Stimulated activated CD4-positive, alpha-beta T cell treated with anti-CD3 and anti-CD28 coated beads, Interleukin-2, amount 100 ng/mL, for 4 hours (primary cell): Measurements from ENCODE around the gene CDS2.
A peak's percentile ranks its signal among the peaks of the same experiment; 100 is the strongest.

Experiments
- DNase-seq: peaks from one replicate; pipeline ENCODE4 v3.0.0-alpha.2; 2020; ENCODE audit warnings: low read depth

The CDS2 gene

DNA sequence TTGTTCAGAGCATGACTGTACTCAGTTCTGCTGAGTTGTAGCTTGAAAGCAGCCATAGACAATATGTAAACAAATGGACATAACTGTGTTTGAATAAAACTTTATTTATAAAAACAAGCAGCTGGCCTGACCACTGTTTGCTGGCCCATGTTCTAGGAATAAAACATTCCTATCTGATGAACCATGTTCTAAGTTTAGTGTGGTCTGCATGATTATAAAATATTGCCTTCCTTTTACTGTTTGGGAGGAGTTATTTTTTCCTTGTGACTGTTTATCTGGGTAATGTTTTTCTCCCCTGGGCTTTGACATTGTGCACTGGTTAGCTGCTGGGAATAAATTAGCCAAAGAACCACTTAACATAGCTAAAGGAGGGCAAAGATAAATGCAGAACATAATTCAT lies 55.1 kb downstream of the CDS2 start:
- DNase-seq: no peak

DNA sequence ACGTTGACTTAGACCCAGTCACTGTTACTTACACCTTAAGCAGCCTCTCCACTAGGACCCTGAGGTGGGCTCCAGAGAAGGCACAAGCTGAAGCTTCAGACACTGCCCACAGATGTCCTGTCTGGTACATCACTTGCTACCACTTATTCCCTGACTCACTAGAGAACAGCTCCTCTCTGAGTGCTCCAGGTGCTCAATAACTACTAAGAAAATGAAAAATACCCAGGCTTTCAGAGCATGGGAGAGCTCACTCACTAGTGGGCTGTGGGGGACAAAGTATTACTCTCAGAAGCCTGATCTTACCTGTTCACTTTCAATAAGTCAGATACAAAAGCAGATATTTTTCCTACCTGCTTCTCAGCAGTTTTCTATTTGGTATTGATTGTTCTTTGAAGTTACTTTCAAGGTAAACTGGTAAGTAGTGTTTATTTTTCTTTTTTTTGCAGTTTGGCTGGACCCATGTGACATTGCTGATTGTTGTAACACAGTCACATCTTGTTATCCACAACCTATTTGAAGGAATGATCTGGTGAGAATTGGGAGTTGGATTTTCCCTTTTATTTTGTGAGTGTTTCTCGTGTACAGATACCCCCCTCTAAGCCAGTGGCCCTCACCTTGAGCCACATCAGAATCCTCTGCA lies 55.9 kb downstream of the CDS2 start:
- no peak for DNase-seq

DNA sequence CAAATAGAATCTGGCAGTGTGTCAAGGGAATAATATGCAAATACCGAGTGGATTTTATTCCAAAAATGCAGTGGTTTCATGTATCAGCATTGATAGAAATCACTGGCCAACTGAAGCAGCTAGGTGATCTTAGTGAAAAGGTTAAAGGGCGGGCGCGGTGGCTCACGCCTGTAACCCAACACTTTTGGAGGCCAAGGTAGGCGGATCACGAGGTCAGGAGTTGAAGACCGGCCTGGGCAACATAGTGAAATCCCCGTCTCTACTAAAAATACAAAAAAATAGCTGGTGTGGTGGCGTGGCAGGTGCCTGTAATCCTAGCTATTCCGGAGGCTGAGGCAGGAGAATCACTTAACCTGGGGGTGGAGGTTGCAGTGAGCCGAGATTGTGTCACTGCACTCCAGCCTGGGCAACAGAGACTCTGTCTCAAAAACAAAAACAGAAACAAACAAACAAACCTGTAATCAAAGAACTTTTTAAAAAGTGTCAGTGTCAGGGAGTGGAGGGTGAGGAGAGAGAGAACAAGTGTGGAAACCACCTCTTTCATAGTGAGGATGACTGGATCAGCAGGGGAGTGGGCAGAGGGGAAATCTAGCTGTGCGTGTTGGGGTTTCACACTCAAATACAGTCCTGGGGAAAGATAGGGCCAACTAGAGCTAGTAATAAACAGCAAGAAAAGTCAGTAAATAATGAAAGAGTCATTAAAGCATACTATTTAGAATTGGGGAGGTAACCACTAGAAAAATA lies 57.1 kb downstream of the CDS2 start:
- DNase-seq: no peak

DNA sequence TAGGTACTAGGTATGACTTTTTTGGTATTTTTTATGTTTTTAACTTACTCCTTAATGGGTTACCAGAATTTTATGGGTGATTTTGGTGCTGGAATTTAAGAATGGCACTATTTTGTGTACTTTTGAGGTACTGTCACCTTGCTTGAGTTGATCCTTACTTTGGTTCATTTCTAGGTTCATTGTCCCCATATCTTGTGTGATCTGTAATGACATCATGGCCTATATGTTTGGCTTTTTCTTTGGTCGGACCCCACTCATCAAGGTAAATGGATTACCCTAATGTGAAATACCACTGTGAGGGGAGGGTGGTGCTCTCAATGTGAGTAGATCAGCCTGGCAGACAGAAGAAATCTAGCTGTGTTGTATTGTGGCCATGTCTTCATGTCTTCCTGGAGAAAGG lies 57.9 kb downstream of the CDS2 start:
- DNase-seq: no peak

DNA sequence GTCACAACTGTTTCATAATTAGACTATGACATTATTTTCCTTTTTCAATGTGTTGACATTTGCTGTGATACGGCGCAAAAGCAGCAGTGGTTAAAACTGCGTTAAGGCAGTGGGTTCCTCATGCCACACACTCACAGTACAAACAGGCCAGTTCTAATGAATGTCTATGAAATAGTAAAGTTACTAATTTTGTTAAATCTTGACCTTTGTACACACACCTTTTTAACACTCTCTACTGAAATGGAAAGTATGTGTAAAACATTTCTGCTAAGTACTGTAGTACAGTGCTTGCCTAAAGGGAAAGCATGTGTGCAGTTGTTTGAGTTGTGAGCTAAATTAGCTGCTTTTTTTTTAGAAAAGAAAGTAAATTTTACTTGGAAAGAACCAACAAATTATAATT lies 60.3 kb downstream of the CDS2 start:
- no peak for DNase-seq

DNA sequence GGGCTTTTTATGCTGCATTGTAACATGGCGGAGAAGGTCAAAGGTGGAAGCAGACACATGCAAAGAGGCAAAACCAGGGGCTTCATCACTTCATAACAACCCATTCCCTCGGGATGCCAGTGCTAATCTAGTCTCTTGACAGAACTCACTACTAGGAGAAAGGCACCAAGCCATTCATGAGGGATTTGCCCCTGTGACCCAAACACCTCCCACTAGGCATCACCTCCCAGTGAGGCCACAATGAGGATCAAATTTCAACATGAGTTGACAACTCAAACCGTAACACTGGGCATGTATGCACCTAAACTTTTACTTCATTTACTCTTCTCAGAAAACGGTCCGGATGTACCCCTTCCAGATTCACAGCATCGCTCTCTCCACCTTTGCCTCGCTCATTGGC lies 61.9 kb downstream of the CDS2 start:
- no peak for DNase-seq

DNA sequence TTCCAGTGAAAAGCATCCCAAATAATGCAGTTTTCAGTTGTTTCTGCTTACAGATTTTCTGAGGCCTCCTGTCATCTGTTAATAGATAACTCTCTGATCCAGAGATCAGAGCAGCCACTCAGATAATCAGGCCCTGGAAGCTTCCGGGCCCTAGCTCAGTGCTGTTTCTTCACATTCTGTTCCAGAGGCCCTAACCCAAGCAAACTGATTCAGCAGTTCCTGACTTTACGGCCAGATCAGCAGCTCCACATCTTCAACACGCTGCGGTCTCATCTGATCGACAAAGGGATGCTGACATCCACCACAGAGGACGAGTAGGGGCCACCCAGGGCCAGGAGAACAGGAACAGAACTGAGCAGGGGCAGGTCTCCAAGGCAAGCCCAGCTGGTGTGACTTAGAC lies 63.1 kb downstream of the CDS2 start:
- DNase-seq: no peak

DNA sequence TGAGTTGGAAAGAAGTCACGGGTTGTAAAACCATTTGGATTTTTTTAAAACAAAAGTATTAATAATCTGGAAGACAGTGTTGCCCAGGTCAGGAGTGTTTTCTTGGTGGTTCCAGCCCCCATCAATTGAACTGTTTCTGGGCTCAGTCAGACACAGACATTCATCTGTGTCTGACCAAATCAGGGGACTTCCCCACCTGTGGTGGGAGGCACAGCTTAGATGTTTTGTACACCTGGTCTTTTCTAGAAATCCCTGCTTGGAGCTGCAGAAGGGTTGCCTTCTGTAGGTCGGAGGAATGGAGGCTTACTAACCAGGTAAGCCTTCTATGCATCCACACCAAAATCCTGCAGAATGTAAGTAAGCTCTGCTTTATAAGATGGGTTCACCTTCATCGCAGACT lies 63.6 kb downstream of the CDS2 start:
- DNase-seq: no peak

DNA sequence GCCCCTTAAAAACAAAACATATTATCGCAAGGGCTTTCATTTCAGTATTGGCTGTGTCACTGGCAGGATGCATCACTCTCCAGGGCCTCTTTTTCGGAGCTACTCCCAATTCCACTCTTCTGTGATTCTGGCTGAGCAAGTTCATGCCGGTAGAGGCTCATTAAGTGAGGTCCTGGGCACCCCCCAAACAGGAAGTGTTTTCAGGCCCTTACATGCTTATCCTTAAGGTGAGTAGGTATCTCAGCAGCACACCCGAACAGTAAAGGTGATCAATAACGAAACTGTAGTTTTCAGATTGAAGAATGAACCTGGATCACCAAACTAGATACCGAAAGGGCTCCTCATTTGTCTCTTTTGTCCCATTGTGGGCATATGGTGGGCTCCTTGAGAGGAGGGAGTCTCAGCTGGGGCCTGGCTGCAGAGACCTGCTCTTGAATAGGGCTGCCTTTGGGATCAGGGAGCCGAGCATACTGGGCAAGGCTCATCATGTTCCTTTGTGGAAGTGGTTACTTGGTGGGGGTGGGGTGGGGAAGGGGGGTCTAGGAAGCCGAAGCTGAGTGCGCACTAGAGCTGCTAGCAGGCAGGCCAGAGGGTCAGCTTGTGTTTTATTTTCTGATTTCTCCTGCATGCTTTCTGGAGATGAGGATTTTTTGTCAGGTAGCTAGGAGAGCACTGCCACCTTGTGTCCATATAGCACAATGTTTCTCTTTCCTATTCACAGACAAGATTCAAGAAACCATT lies 65.2 kb downstream of the CDS2 start:
- DNase-seq: peak; percentile 3

DNA sequence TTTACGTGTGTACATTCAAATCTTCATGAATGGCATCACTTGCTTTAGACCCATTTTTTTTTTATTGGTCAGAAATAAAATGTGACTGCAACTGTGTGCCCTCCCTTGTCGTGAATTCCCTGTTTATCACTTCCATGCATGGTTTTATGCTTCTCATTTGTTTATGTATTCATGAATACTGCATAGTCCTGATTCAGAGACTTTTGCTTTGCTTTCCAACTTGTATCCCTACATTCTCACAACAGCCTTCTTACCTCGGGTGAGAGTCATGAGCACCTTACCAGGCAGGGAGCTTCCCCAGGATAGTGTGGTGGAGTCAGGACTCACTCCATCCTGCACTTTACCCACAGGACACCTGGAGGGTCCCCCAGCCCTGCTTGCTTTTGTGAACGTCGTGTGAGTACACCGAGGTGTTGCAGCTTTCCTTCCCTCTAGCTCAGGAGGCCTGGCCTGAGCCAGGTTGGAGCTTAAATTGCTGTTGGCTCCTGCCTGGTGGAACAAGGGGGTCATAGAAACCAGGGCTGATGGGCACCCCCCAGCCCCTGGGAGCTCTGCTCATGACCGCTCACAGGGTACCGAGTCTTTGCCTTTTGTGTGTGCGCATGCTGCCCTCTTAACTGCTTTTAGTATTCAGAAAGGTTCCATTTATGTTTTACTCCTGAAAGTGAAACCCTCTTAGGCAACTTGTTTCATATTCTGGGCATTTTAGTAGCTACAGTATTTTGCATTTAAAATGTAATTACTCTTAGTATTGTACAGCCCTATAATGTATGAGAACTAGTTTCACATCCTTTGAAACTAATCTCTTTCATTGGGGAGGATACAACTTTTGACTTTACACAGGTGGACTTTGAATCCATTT lies 66.0 kb downstream of the CDS2 start:
- DNase-seq: no peak

DNA sequence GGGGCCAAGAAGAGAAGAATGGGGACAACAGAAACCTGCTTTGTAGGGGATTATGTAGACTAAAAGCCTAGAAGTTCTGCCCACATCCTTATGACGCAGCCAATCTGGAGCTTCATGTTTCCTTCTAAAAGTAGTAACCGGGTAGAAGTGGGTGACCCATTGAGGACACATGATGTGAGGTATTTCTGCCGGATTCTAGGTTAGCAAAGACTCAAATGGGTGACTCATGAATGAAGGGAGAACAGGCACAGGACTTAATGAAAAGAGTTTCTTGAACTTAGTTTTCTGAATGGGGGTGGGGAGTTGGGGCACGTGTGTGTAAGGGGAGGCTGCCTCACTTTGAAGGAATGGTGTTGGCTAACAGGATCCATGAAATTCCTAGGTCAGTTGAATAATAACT lies 68.8 kb downstream of the CDS2 start:
- no peak for DNase-seq

DNA sequence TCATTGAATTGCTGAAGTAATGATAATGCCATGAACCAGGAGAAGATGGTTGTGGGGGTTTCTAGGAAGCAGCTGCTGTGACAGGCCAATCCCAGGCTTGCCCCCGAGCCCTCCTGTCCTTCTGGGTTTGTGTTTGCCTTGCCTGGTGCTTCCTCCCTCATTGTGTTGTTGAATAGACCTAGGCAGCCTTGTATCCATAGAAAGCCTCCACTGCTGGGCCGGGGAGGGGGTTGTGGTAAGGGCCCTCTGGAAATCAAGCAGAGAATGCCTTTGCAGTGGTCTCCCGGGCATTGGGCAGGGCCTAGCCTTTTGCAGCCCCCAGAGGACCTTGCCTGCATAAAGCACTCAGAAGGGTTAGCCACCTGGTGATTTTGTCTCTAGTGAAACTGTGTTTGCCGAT lies 69.3 kb downstream of the CDS2 start:
- DNase-seq: no peak

DNA sequence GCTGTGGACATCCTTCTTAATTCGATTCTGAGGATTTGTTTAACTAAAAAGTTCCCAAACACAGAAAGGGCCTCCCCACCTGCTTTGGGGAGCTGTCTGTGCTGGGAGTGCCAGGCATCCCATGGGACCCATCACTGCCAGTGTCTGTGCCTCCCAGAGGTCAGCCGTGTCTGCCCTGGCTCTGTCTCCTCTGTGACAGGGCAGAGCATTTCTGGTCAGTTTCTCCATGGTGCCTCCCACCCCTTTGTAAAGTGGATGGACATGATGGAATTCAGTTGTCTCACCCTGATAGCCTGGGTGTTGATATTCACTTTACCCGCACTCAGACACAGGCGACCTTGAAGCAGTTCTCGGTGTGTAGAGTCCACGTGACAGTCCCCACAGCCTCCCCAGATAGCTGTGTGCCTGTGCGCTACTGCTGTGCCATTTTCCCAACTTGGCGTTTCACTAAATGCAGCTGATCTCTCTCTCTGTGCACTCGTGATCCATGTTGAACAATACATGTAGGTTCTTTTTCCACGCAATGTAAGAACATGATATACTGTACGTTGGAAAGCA lies 70.5 kb downstream of the CDS2 start:
- DNase-seq: no peak

DNA sequence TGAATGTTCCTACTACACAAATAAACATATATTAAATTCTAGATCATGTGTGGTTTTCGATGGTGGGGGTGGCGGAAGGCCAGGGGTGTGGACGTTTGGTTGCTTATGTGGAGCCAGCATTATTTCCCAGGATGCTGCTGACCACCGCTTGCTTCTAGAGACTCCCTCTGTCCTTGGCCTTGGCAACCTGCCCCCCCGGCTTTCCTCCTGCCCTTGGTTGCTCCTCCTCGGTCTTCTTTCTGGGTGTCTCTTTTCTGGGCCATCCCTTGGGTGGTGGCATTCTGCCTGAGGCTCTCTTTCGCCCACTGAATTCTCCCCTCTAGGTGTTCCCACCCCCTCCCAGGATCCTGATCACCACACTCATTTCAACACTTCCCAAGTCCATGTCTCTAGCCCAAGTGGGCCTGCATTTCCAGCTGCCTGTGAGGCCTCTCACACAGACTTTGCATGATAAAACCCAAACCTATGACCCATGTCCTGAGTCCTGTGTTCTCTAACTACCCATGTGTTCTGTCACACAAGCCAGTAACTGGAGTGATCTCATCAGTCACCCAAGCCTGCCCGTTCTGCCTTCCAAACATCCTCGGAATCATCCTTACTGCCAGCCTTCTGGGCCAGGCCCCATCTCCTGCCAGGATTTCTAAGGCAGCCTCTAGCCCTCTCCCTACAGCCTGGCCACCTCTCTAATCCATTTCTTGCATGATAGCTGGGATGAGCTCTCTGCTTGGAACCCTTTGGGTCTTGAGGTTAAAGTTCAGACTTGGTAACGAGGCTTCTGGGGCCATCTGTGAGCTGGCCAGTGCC lies 71.2 kb downstream of the CDS2 start:
- no peak for DNase-seq

DNA sequence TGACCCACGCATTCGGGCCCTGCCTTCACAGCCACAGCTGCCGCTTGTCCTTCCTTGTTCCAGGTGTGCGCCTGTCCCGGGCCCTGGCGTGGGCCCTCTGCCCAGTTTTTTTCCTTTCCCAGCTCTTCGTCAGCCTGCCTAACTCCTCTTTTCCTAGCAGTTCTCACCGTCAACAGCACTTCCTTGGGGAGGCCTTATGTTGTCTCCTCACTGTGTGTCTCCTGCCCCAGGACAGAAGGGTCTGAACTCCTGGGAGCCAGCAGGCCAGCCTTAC lies 71.8 kb downstream of the CDS2 start:
- no peak for DNase-seq

DNA sequence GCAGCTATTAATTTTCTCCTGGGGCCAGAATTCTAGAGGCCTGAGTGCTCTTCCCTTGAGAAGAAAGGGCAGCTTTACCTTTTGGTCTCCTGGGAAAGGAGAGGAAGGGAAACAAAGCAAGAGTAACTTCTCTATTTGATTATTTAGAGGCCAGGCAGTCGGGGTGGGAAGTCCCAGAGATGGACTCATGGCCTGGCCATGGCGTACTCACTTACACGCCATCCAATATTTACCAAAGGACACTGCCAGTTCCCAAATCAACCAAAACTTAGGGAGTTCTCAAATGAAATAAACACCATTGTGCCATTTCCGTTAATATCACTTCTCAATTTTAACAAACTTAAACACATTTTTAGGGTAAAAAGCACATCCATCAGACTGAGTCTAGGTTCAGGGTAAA lies 76.6 kb downstream of the CDS2 start:
- DNase-seq: no peak

DNA sequence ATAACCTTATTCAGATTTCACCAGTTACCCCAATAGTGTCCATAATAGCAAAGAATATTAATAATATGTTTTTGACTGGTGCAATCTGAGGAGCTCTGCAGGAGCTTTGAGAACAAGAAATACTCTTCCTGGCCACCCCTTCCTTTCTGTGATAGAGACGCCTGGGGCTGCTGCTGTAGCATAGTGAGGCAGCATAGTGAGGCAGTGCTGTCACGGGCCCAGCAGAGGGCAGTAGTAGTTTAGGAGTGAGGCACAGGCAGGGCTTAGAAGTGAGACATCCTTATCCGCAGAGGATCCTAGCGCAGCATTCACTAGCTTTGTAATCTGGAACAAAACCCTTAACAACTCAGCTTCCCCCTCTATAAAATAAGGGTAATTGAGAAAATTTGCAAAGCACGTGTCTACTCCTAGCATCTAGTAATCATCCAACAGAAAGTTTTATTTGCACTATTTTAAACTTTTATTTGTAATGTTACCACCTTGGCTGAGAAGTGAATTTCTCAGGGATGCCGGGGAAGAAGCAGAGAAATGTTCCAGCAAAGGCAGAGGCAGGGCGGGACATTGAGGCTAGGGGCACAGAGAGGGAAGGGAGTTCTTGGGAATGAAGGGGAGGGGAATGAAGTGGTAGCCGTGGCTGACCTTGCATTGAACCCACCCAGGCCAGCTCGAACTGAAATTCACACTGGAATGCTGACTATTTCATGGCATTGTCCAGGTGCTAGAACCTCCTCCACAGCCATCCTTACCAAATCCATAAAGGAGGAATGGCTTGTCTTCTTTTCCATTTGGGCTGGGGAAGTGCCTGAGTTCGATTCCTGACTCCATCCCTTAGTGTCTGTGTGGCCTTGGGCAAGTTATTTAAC lies 78.8 kb downstream of the CDS2 start:
- peak; percentile 57 for DNase-seq

DNA sequence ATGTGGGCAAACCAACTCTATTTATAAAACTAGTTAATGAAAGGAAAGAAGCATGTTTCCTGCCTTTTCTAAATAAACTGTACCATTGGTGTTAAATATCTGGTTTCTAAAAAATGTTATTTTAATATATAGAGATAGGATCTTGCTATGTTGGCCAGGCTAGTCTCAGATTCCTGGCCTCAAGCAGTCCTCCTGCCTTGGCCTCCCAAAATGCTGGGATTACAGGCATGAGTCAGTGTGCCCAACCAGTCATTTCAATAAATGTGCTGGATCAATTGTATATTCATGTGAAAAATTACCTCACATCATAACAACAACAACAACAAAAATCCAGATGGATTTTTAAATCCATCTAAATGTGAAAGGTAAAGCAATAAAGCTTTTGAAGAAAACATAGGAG lies 80.3 kb downstream of the CDS2 start:
- DNase-seq: no peak

DNA sequence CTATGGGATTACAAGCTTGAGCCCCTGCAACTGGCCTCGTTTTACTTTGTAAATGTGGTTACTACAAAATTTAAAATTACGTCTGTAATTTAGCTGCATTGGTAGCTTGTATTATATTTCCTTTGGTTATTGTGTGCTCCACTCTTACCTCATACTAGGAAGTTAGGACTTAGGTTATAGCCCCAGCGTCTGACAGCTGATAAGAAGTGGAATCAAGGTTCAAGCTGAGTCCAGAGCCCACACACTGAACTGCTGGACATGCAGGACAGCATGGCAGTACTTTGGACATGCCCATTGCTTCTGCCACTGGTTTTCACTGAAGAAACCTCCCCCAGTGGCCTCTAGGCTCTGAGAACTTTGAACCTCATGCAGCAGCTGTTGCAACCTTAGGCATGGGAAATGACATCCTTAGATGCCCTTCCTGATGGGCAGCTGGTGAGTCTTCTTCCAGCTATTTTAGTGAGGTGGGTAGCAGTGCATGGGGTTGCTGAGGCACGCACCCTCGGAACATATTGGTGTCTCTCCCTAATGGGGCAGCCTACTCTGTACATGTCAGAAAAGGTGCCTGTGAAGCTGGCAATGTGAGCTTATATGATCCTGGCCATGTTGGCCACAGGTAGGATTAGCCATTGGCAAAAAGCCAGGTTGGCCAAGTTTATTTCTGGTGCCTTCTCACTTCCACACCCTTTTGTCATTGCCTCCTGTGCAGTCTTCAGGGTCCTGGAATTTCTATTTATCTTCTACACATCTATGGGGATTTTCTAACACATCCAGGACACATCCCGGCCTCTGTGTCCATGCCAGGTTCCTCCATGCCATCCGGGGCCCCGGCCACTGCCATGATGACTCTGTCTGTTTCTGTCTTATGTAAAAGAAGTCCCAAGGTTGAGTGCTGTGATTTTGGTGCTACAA lies 85.3 kb downstream of the CDS2 start:
- no peak for DNase-seq
